ENCODE measurements around the gene RNF32. TPM values are rescaled to one million over a fixed set of nuclear protein-coding genes. Genes with fewer than 3 reads are reported as not detected.
"Not testable (repeated sequence)": the region's sequence is repeated elsewhere in the genome, so short reads cannot be mapped to it uniquely, and the experiment has no call there.

Gene RNF32
- total RNA-seq, 2 experiments from 2014 or later = 0.57 TPM; not detected in 1

DNA sequence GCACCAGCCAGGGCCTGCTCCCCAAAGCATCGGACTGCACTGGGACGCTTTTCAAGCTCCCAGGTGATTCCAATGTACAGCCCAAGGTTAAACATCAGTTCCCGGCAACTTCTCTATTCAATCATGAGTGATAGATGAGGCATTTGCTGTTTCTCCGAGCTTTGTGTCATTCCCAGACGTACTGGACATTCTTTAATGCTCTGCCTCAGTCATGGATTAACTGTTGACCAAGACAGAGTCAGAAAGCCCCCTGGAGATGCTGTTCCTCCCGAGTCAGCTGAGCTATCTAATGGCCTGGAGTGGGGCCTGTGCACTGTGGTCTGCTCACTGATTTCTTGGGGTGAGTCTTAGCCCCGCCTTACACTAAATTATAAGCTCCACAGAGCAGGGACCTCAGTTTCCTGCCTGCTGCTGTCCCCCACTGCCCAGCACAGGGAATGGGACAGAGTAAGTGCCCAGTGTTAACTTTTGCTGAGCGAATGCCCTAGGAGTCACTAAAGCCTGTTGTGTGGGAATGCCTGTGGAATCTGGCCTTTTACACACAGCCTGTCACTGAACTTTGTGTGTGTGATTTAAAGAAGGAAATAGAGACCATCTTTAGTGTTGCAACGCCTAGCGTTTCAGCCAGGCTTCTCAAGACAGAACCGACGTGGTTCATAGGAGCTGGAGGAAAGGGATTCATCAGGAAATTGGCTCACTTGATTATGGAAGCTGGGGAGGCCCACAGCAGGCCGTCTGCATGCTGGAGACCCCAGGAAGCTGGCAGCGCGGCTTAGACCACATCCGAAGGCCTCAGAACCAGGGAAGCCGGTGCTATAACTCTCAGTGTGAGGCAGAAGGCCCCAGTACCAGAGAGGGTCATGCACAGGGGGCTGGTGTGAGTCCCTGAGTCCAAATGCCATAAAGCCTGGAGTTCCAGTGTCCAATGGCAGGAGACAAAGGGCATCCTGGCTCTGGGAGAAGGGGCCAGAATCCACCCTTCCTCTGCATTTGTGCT lies 29.3 kb upstream of the RNF32 start:
- POLR2A ChIA-PET = no interaction called here
- CTCF ChIA-PET = interaction anchor here (0.9 kb wide), 1 partner anchor 23 kb away, joined by 3 read pairs; no protein-coding TSS in a partner anchor

DNA sequence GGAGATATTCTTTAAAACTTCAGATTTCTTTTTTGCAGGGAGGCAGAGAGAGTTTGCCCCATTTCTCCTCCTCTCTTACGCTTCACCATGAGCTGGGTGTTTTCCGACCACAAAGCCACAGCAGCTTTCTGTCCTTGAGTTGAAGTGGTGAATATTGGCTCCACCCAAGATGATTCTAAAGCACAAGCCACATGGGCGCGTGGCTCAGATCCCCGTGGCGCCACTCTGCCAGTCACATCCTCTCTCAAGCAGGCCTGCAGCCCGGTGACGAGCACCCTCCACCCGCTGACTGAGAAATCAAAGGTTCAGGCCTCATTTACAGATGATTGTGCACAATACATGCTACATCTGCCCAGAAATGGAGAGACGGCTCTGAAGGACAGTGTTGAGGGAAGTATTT lies 27.6 kb upstream of the RNF32 start:
- ChIA-PET POLR2A (no interaction called here), CTCF (interaction anchor here (1.3 kb wide), 1 partner anchor 12 kb away, joined by 3 read pairs; no protein-coding TSS in a partner anchor)

DNA sequence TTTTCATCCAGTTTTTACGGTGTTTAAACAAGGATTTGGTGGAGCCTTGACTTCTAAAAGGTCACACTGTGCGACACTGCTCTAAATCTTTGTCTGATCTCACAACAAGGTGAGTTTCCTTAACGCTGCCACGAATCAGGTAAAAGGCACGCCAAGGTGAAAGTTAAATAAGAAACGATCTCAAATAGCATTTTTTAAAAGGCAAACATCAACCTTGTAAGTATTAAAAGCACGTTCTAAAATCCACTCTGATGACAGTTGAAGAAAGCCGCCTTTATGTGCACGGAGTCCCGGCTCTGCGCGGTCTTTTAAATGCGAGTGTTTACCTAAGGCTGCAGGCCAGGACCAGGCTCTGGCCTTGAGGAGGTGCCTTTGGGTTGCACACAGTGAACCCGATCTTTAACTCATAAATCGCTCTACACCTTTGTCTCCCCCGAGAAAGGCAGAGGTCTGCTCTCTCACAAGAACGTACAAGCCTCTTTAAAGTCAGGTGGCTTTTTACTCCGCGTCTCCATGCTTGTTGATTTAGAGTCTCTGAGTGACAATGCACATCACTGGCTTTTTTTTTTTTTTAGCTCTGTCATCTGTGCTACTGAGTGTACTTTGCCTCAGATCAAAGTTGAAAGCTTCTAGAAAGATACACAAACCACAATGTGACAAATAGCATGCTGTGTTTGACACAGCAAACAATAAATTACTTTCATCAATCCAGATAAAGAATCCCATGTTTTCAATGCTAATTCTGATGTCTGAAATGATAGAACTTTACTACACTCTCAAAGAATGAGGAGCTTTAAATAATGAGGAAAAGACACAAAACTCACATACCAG lies 25.9 kb upstream of the RNF32 start:
- POLR2A ChIA-PET = no interaction called here
- CTCF ChIA-PET = no interaction called here

DNA sequence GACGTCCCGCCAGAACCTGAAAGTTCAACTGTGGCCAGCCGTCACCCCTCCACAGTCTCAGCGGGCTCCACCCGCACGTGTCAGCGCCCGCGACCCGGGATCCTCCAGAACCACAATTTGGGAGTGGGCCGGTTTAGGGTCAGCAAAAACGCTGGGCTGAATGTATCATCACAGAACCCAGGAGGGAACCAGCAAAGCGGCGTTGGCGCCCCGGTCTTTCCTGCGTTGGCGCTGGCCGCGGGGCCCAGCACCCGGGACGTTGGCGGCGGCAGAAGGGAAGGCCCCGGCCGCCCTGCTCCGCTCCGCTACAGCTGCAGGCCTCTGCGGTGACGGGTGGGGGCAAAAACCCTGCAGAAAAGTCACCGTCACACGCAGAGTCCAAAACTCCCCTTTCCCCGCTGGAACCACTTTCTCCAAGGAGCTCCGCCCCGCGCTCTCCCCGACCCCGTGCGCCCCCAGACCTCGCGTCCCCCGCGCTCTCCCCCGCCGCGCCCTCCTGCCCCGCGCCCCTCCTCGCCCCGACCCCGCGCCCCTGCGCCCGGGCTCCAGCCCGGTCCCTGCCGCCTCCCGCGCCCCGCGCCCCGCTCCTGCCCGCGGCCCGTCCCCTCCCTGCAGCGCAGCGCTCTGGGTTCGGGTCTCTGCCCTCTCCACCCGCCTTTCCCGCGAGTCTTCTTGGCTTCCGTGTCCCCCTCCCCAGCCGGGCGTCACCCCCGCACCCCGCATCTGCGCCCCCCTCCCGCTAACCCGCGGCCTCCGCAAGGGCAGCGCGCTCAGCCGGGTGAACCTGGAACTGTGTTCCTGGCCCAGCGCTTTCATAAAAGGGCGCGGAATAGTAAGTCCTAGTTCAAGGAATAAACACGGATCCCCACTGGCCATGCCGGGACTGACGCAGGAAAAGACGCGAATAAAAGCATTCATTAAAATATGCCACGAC lies 24.0 kb upstream of the RNF32 start:
- ChIA-PET CTCF (no interaction called here), POLR2A (no interaction called here)

DNA sequence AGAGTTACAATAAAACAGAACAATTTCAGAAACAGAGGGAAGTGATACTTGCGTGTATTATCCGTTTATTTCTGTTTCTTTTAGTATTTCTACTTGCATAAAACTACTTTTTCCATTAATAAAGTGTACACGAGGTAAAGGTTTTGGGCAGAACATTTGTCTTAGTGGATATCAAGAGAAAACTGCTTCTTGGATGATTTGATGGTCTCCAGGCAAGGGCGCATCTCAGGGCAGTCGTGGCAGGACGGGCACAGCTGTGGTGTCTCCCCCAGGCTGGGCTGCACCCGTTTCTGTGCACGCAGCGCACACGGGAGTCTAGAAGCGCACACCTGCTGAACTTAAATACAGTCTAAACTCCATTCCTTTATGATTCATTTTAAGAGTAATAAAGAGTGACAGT lies 23.4 kb upstream of the RNF32 start:
- POLR2A ChIA-PET = no interaction called here
- CTCF ChIA-PET = no interaction called here

DNA sequence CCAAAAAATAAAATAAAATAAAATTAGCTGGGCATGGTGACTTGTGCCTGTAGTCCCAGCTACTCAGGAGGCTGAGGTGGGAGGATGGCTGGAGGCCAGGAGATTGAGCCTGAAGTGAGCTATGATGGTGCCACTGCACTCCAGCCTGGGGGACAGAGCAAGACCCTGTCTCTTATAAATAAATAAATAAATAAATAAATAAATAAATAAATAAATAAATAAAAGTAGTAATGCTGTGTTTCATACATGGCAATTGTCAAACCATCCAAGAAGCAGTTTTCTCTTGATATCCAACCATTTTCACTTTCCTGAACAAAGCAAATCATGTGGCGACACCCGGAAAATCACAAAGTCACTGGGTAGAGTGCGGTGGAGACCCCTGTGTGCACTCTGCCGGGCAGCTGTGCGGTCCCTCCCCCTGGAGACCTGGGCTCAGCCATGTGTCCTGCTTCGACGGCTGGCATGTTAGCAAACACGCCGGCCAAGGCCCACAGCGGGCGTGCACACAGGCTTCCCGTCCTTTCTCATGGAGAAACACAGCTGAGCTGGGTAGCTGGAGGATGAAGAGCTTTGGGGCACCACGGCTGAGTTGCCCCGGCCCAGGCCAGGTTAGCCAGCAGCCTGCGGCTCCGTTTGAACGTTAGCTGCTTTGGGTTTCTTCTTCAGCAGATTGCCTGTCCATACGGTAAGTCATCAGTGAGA lies 22.3 kb upstream of the RNF32 start:
- ChIA-PET POLR2A (no interaction called here), CTCF (no interaction called here)

DNA sequence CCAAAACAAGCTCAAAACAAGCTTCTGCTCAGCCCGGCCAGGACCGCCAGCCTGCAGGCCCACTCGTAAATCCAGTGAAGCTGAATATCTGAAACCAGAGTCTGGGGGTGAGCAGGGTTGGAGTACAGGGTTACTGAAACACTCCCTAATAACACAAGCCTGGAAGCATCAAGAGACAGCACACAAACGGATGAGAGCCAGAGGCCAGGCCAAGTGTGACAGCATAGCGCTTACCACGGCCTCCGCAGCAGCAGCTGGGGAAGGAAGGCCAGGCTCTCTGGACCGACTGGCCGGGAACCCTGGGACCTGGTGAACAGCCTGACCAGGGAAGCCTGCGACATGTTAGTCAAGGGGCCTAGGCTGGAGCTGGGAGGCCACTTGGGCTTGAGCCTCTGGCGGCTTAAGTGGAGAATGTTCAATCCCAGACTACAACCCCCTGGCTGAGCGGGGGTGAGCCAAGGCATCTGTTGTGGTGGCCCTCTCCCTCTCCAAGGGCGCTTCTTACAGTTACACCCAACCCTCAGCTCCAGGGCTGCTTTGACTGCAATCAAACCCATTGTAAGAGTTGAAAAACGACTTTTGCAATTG lies 21.7 kb upstream of the RNF32 start:
- ChIA-PET POLR2A (no interaction called here), CTCF (no interaction called here)

DNA sequence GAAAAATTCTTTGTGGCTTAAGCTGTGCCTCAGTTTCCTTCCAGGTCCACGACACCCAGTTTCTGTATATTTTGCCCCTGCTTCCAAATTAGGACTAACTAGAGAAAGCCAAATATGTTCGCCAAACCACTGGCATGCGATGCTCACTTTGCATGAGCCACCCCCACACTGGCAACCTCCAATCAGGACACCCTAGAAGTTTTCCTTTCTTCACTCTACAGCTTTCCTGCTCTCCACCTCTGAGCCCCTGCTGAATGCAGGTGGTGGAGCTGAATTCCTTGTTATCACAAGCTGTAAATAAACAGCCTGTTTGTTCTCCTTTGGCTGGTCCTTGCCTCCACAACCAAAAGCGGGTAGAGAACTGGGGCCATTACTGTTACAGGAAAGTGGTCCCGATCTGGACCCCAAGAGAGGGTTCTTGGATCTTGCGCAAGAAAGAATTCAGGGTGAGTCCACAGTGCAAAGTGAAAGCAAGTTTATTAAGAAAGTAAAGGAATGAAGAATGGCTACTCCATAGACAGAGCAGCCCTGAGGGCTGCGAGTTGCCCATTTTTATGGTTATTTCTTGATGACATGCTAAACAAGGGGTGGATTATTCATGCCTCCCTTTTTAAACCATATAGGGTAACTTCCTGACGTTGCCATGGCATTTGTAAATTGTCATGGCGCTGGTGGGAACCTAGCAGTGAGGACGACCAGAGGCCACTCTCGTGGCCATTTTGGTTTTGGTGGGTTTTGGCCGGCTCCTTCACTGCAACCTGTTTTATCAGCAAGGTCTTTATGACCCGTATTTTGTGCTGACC lies 20.9 kb upstream of the RNF32 start:
- CTCF ChIA-PET, POLR2A ChIA-PET: not testable (repeated sequence)

DNA sequence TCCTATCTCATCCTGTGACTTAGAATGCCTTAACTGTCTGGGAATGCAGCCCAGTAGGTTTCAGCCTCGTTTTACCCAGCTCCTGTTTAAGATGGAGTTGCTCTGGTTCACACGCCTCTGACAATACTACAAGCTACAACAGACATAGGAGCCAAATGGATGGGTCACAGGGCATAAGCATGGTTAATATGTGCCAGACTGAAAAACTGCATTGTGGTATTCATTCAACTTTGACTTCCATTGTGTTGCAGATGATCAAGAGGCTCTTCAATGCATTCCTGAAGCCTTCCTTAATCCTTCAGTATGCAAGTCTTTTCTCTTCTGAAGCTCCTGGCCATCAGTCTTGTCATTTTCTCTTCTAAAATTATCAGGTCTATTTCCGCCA lies 20.3 kb upstream of the RNF32 start:
- ChIA-PET POLR2A (no interaction called here), CTCF (no interaction called here)

DNA sequence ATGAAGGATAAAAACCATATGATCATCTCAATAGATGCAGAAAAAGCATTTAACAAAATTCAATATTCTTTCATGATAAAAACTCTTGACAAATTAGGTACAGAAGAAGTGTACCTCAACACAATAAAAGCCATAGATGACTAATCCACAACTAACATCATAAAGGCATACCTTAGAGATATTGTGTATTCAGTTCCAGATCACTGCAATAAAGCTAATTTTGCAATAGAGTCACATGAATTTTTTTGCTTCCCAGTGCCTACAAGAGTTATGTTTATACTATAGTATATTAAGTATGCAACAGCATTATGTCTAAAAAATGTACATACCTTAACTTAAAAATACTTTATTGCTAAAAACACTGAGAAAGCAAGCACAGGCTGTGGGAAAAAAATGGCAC lies 18.9 kb upstream of the RNF32 start:
- CTCF ChIA-PET = no interaction called here

DNA sequence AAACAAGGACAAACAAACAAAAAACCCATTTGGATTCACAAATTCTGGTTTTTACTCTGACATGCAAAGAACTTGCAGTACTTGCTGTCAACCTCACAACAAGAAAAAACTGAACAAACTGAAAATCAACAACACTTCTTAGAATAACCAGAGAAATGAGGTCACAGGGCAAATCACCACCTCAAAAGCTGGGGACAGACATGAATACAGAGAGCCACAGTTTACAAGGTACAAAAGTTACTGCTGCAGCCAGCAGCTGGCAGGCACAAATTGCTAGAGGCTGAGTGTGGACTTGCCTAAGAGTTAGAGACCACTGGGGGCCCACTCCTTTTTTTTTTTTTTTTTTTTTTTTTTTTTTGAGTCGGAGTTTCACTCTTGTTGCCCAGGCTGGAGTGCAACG lies 15.0 kb upstream of the RNF32 start:
- CTCF ChIA-PET = no interaction called here
- POLR2A ChIA-PET = no interaction called here

More for the DNA sequence above, 18.9 kb upstream of the RNF32 start:
- POLR2A ChIA-PET = no interaction called here

DNA sequence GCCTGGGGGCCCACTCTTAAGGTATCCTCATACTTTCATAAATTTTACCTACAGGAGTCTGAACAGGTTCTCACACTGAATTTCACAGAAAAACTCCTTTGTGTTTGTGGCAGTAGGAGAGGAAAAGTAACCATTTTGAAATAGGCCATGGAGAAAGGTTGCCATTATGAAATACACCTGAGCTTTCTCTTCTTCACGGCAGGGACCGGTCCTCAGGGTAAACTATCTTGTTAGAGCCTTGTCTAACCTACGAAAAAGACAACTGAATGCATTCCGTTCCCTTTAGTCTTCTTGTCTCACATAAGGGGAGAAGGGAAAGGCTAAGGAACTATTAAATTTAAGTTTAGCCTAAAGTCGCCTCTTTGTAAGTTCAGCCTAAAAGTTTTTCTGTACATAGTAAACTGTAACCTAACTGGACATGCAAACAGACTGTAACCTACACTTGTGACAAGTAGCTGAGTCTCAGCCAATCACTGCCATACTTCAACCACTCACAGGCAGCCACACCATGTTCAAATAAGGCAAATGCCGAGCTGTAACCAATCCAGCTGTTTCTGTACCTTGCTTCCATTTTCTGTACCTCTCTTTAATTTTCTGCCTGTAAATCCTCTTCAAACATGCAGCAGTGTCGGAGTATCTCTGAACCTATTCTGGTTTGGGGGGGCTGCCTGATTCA lies 14.2 kb upstream of the RNF32 start:
- ChIA-PET CTCF (no interaction called here), POLR2A (no interaction called here)

DNA sequence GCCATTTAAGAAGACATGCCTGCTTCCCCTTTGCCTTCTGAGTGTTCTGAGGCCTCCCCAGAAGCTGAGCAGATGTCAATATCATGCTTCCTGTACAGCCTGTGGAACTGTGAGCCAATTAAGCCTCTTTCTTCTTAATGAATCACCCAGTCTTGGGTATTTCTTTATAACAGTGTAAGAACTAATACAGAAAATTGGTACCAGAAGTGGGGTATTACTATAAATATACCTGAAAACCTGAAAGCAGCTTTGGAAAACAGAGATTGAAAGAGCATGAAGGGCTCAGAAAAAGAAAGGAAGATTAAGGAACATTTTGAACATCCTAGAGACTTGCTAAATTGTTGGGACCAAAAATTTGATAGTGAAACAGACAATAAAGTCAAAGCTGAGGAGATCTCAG lies 12.0 kb upstream of the RNF32 start:
- CTCF ChIA-PET = no interaction called here

DNA sequence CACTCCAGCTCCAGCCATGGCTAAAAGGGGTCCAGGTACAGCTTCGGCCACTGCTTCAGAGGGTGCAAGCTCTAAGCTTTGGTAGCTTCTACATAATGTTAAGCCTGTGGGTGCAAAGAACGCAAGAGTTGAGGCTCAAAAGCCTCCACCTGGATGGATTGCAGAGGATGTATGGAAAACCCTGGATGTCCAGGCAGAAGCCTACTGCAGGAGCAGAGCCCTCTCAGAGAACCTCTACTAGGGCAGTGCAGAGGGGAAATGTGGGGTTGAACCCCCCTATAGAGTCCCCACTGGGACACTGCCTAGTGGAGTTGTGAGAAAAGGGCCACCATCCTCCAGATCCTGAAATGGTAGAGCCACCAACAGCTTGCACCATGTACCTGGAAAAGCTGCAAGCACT lies 10.7 kb upstream of the RNF32 start:
- POLR2A ChIA-PET = no interaction called here
- CTCF ChIA-PET = no interaction called here

More for the DNA sequence above, 12.0 kb upstream of the RNF32 start:
- POLR2A ChIA-PET = no interaction called here

DNA sequence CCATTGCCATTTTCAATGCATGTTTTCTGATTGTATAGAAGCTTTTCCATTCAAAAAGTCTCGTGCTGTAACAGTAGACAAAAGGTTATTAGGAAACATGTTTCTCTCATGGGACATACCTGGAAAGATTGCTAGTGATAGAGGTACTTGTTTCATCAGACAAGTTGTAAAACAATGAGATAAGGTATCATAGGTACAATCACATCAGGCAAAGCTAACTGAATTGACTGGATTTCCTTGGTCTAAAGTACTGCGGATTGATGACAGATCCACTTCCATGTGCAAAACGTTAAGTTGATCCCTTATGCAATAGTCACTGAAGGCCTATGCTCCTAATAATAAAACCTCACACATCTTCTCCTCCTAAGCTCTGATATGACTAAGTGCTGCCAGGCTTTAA lies 6.5 kb upstream of the RNF32 start:
- ChIA-PET POLR2A (no interaction called here), CTCF (interaction anchor here (1.1 kb wide), 1 partner anchor 23 kb away, joined by 3 read pairs; no protein-coding TSS in a partner anchor)

DNA sequence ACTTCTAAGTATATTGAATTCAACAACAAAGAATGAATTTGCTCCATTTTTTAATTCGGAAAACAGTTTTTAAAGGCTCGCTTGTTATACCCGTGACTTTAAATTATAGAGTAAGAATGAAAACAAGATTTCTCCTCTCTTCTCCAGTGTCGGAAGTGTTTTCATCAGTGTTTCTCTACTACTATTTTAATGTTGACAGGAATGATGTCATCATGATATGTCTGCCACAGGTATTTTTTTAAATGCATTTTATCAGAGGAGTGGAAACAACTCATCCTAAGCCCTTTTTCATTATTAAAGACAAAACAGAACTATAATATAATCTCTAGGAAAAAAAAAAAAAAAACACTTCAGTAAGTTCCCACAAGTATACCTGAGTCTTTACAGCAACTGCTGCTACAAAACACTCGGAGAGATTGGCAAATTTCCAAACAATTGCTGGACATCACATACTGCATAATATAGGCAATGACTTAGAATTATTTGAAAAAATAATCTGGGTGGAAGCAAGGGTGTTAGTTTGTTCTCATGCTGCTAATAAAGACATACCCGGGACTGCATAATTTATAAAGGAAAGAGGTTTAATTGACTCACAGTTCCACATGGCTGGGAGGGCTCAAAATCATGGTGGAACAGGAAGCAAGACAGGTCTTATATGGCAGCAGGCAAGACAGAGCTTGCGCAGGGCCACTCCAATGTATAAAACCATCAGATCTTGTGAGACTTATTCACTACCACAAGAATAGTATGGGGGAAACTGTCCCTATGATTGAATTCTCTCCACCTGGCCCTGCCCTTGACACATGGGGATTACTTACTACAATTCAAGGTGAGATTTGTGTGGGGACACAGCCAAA lies 4.8 kb upstream of the RNF32 start:
- CTCF ChIA-PET = no interaction called here
- POLR2A ChIA-PET = no interaction called here

DNA sequence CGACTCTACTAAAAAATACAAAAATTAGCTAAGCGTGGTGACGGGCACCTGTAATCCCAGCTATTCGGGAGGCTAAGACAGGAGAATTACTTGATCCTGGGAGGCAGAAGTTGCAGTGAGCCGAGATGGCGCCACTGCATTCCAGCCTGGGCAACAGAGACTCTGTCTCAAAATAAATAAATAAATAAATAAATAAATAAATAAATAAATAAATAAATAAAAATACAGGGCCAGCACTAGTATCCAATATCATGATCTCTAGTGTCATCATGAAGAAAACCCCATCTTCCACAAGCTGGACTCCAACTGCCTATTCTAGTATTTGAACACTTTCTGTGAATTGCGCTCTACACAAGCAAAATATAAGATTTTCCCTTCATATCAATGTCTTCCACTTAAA lies 3.5 kb upstream of the RNF32 start:
- POLR2A ChIA-PET, CTCF ChIA-PET: not testable (repeated sequence)

Data from activated CD8-positive, alpha-beta memory T cell treated with anti-CD3 and anti-CD28 coated beads for 36 hours (primary cell).